ENCODE results near the gene FUCA2.

DNA sequence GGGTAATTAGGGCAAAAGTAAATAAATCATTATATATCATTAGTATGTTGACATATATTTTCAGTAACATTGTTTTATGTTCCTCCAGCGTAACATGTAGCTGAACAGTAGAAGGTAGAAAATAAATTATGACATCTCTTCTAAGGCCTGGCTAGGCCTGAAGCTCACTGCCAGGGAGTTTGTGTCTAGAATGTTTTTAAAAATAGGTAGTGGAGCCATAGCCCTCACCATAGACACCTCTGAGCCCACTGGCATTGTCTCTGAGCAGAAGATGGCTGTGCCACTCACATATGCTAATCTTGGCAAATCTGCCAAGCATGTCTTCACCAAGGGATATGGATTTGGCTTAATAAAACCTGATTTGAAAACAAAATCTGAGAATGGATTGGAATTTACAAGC is 21.3 kb downstream of the FUCA2 start:
- TF ChIP-seq EZH2 (IDR thresholded peaks at IDR 0.05; ENCODE audit: borderline replicate concordance, low read depth, low read length, severe bottlenecking), result no peak
- TF ChIP-seq, protein P1, sequence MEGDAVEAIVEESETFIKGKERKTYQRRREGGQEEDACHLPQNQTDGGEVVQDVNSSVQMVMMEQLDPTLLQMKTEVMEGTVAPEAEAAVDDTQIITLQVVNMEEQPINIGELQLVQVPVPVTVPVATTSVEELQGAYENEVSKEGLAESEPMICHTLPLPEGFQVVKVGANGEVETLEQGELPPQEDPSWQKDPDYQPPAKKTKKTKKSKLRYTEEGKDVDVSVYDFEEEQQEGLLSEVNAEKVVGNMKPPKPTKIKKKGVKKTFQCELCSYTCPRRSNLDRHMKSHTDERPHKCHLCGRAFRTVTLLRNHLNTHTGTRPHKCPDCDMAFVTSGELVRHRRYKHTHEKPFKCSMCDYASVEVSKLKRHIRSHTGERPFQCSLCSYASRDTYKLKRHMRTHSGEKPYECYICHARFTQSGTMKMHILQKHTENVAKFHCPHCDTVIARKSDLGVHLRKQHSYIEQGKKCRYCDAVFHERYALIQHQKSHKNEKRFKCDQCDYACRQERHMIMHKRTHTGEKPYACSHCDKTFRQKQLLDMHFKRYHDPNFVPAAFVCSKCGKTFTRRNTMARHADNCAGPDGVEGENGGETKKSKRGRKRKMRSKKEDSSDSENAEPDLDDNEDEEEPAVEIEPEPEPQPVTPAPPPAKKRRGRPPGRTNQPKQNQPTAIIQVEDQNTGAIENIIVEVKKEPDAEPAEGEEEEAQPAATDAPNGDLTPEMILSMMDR (IDR thresholded peaks at IDR 0.05; ENCODE audit: borderline replicate concordance, extremely low read depth, low read length, poor library complexity, severe bottlenecking), result no peak
